Neural crest cell (in vitro differentiated cells): ENCODE measurements around the gene SFTPB. TPM values are rescaled to one million over a fixed set of nuclear protein-coding genes. Genes with fewer than 3 reads are reported as not detected.

Experiments used
- DNase-seq: peaks from one replicate; pipeline ENCODE4 v3.0.0; 2021; ENCODE audit warnings: low read depth, mixed read lengths, low spot score
- H3K27ac Mint-ChIP-seq: one replicate; pipeline ENCODE4 v1.8.0; 2021; ENCODE audit warnings: mild to moderate bottlenecking, mixed read lengths; ENCODE audit not compliant: unreplicated experiment
- H3K27me3 Mint-ChIP-seq: 2 replicates; pipeline ENCODE4 v1.8.0; 2021; ENCODE audit warnings: low read depth, mild to moderate bottlenecking, mixed read lengths
- H3K36me3 Mint-ChIP-seq: 2 replicates; pipeline ENCODE4 v1.8.0; 2021; ENCODE audit warnings: low read depth, mild to moderate bottlenecking, mixed read lengths
- H3K4me1 Mint-ChIP-seq: 2 replicates; pipeline ENCODE4 v1.8.0; 2021; ENCODE audit warnings: mixed read lengths
- H3K4me3 Mint-ChIP-seq: one replicate; pipeline ENCODE4 v1.8.0; 2021; ENCODE audit warnings: mild to moderate bottlenecking, mixed read lengths
- H3K9me3 Mint-ChIP-seq: 2 replicates; pipeline ENCODE4 v1.8.0; 2021; ENCODE audit warnings: mixed read lengths
- CTCF ChIP-seq: fragments of 200-600 bp; sonication (generic); conservative IDR thresholded peaks from 2 replicates; pipeline ENCODE4 v1.5.0; 2021; ENCODE audit warnings: antibody characterized with exemption, mild to moderate bottlenecking
- total RNA-seq: library from RNA; stranded (reverse); gene quantifications from 2 replicates; pipeline ENCODE4 v1.2.1, GENCODE V29; 2021

Gene SFTPB
- total RNA-seq, 1 donor from 2014 or later, result not detected

- no peaks in the 10 kb centered on the region for H3K4me1 Mint-ChIP-seq
- no peak overlapping the region for H3K4me3 Mint-ChIP-seq
- no peak for DNase-seq
- no peaks in the 10 kb centered on the region for H3K9me3 Mint-ChIP-seq
- no peak for TF ChIP-seq CTCF
- no peaks in the 10 kb centered on the region for H3K36me3 Mint-ChIP-seq
- H3K27me3 Mint-ChIP-seq, result peaks cover 9% of the 10 kb centered on the region
- H3K27ac Mint-ChIP-seq, result no peak overlapping the region
These were observed 12.8 kb upstream of the SFTPB start for GRCh38 chr2:85680707-85681371.

- Mint-ChIP-seq H3K36me3 (no peaks in the 10 kb centered on the region), H3K4me3 (no peak overlapping the region), H3K27ac (no peak overlapping the region), H3K4me1 (no peaks in the 10 kb centered on the region), H3K27me3 (peaks cover 7% of the 10 kb centered on the region), H3K9me3 (no peaks in the 10 kb centered on the region)
- peak; percentile 76 for DNase-seq
- peak; percentile 97 for TF ChIP-seq CTCF
These were observed 11.0 kb upstream of the SFTPB start for GRCh38 chr2:85678794-85679672.

- Mint-ChIP-seq H3K27me3 (peaks cover 7% of the 10 kb centered on the region), H3K36me3 (no peaks in the 10 kb centered on the region), H3K4me3 (no peak overlapping the region), H3K4me1 (no peaks in the 10 kb centered on the region), H3K9me3 (no peaks in the 10 kb centered on the region), H3K27ac (no peak overlapping the region)
- TF ChIP-seq CTCF, result no peak
- DNase-seq, result no peak
These were observed 10.4 kb upstream of the SFTPB start for GRCh38 chr2:85678377-85678776.

- Mint-ChIP-seq H3K27ac (no peak overlapping the region), H3K4me3 (no peak overlapping the region), H3K4me1 (no peaks in the 10 kb centered on the region), H3K9me3 (no peaks in the 10 kb centered on the region), H3K36me3 (no peaks in the 10 kb centered on the region), H3K27me3 (peaks cover 4% of the 10 kb centered on the region)
- no peak for TF ChIP-seq CTCF
- no peak for DNase-seq
These were observed 8.0 kb upstream of the SFTPB start for GRCh38 chr2:85675866-85676548.

- Mint-ChIP-seq H3K36me3 (no peaks in the 10 kb centered on the region), H3K27ac (no peak overlapping the region)
These were observed 7.4 kb upstream of the SFTPB start for GRCh38 chr2:85675427-85675826.

More at GRCh38 chr2:85675427-85675826, 7.4 kb upstream of the SFTPB start:
- no peaks in the 10 kb centered on the region for H3K9me3 Mint-ChIP-seq
- peaks cover 4% of the 10 kb centered on the region for H3K27me3 Mint-ChIP-seq
- H3K4me1 Mint-ChIP-seq, result no peaks in the 10 kb centered on the region
- no peak for TF ChIP-seq CTCF
- no peak for DNase-seq
- no peak overlapping the region for H3K4me3 Mint-ChIP-seq
